HCT116 (cell line): ENCODE measurements around the gene SP4. TPM values are rescaled to one million over a fixed set of nuclear protein-coding genes. Genes with fewer than 3 reads are reported as not detected.

Experiments
- ATAC-seq: fragments of 200-7000 bp; cut with Tn5 transposase; 2 replicates; pipeline ENCODE4 v1.9.1; 2020; ENCODE audit warnings: mild to moderate bottlenecking, moderate library complexity
- BruUV-seq: library from RNA; stranded (reverse); fragments of 400-500 nt; replicated peaks from 2 replicates; lab custom pipeline; 2021; lab: Mats Ljungman, UMichigan
- CTCF ChIA-PET: fragments of 300-600 bp; sonication (Branson Sonifier 250); formaldehyde crosslinking; loops from one replicate; lab custom pipeline; 2021; ENCODE audit warnings: antibody characterized with exemption; lab: Charles Lee
- POLR2A ChIA-PET: fragments of 300-600, 350-600 bp; sonication (Branson Sonifier 250); formaldehyde crosslinking; loops from one replicate; lab custom pipeline; 2021; ENCODE audit warnings: antibody characterized with exemption; lab: Charles Lee
- RAD21 ChIA-PET, 2 experiments: fragments of 300-600 bp; sonication (Branson Sonifier 250); formaldehyde crosslinking; loops; one replicate each; lab custom pipeline; 2023; ENCODE audit warnings: low total read pairs in 2 of 2; ENCODE audit not compliant: uncharacterized antibody in 2 of 2, unreplicated experiment in 2 of 2, low non-redundant PET in 1 of 2; lab: Charles Lee
- DNase-seq: peaks from one replicate; pipeline ENCODE4 v3.0.0-alpha.2; 2010; ENCODE audit warnings: low read depth, low spot score
- H2AFZ ChIP-seq: fragments of 200-600 bp; shearing (Covaris generic), sonication (generic); 2 replicates; pipeline ENCODE4 v1.6.1; 2017; ENCODE audit warnings: low read depth, mixed run types, mixed read lengths, antibody characterized with exemption, low read length; ENCODE audit not compliant: poor library complexity, severe bottlenecking
- H3K27ac ChIP-seq: 2 replicates; pipeline ENCODE4 v1.5.1; 2012; ENCODE audit warnings: low read depth, low read length
- H3K27me3 ChIP-seq: fragments of 200-600 bp; sonication (generic); 2 replicates; pipeline ENCODE4 v1.6.1; 2016; ENCODE audit warnings: mixed run types, low read length, mixed read lengths; ENCODE audit not compliant: insufficient read depth
- H3K36me3 ChIP-seq, 2 experiments: fragments of 200-500 bp in 1 of 2; fragments of 200-600 bp in 1 of 2; sonication (Bioruptor generic) in 1 of 2; sonication (generic) in 1 of 2; 2 replicates each; pipeline versions ENCODE4 v1.5.1 to v1.6.1; 2014 to 2016; ENCODE audit warnings: low read length in 2 of 2, inconsistent platforms in 1 of 2, mixed read lengths in 1 of 2, mixed run types in 1 of 2; ENCODE audit not compliant: insufficient read depth in 2 of 2, control insufficient read depth in 1 of 2
- H3K4me1 ChIP-seq, 2 experiments: fragments of 200-600 bp in 1 of 2; sonication (generic) in 1 of 2; 2 replicates each; pipeline versions ENCODE4 v1.5.1 to v1.6.1; 2012 to 2017; ENCODE audit warnings: low read length in 2 of 2, inconsistent platforms in 1 of 2, mild to moderate bottlenecking in 1 of 2, mixed read lengths in 1 of 2, mixed run types in 1 of 2, moderate library complexity in 1 of 2; ENCODE audit not compliant: insufficient read depth in 2 of 2, control insufficient read depth in 1 of 2
- H3K4me2 ChIP-seq: fragments of 200-600 bp; sonication (generic); 2 replicates; pipeline ENCODE4 v1.6.1; 2017; ENCODE audit warnings: mixed run types, low read length, mixed read lengths
- H3K4me3 ChIP-seq, 2 experiments: fragments of 200-600 bp in 1 of 2; sonication (generic) in 1 of 2; replicated peaks in 1 of 2; 2 replicates each; pipeline ENCODE4 v1.5.1; 2011 to 2016; ENCODE audit warnings: low read length in 2 of 2, control low read depth in 1 of 2, low read depth in 1 of 2, mild to moderate bottlenecking in 1 of 2, mixed read lengths in 1 of 2, mixed run types in 1 of 2
- H3K79me2 ChIP-seq: fragments of 200-600 bp; sonication (generic); 2 replicates; pipeline ENCODE4 v1.6.1; 2017; ENCODE audit warnings: mild to moderate bottlenecking, mixed run types, low read length, moderate library complexity, mixed read lengths; ENCODE audit not compliant: insufficient read depth
- H3K9ac ChIP-seq: fragments of 200-600 bp; sonication (generic); 2 replicates; pipeline ENCODE4 v1.6.1; 2016; ENCODE audit warnings: low read length, mixed read lengths
- H3K9me2 ChIP-seq: fragments of 200-600 bp; sonication (generic), shearing (Covaris generic); 2 replicates; pipeline ENCODE4 v1.6.1; 2017; ENCODE audit warnings: mixed run types, mild to moderate bottlenecking, moderate library complexity; ENCODE audit not compliant: insufficient read depth
- H3K9me3 ChIP-seq, 2 experiments: fragments of 200-500 bp in 1 of 2; fragments of 200-600 bp in 1 of 2; sonication (Bioruptor generic) in 1 of 2; sonication (generic) in 1 of 2; 2 replicates each; pipeline ENCODE4 v1.6.1; 2014 to 2017; ENCODE audit warnings: low read length in 2 of 2, mixed read lengths in 2 of 2, inconsistent platforms in 1 of 2, low read depth in 1 of 2, mild to moderate bottlenecking in 1 of 2, mixed run types in 1 of 2, moderate library complexity in 1 of 2; ENCODE audit not compliant: control insufficient read depth in 1 of 2, insufficient read depth in 1 of 2
- H4K20me1 ChIP-seq: fragments of 200-600 bp; sonication (generic), shearing (Covaris generic); 2 replicates; pipeline ENCODE4 v1.6.1; 2017; ENCODE audit warnings: mixed run types, mild to moderate bottlenecking, moderate library complexity; ENCODE audit not compliant: insufficient read depth
- CBX3 ChIP-seq: IDR thresholded peaks from 2 replicates; pipeline ENCODE4 v1.6.1; 2012; ENCODE audit warnings: low read depth
- CEBPB ChIP-seq: IDR thresholded peaks from 2 replicates; pipeline ENCODE4 v1.6.1; 2012; ENCODE audit warnings: low read depth
- EGR1 ChIP-seq: IDR thresholded peaks from 2 replicates; pipeline ENCODE4 v1.6.1; 2012; ENCODE audit warnings: low read depth
- EZH2 ChIP-seq: fragments of 200-600 bp; sonication (generic); IDR thresholded peaks from 2 replicates; pipeline ENCODE4 v1.6.1; 2017; ENCODE audit warnings: antibody characterized with exemption, mixed run types
- EZH2phosphoT487 ChIP-seq: fragments of 200-600 bp; IDR thresholded peaks from 2 replicates; pipeline ENCODE4 v1.6.1; 2018; ENCODE audit warnings: antibody characterized with exemption, borderline replicate concordance
- FOSL1 ChIP-seq: IDR thresholded peaks from 2 replicates; pipeline ENCODE4 v1.6.1; 2012; ENCODE audit warnings: low read depth
- JUND ChIP-seq: IDR thresholded peaks from 2 replicates; pipeline ENCODE4 v1.6.1; 2012
- POLR2AphosphoS5 ChIP-seq: IDR thresholded peaks from 2 replicates; pipeline ENCODE4 v1.6.1; 2011; ENCODE audit warnings: mild to moderate bottlenecking, low read depth, low read length, moderate library complexity
- SP1 ChIP-seq: IDR thresholded peaks from 2 replicates; pipeline ENCODE4 v1.6.1; 2012; ENCODE audit warnings: low read depth
- SRF ChIP-seq: IDR thresholded peaks from 2 replicates; pipeline ENCODE4 v1.6.1; 2012; ENCODE audit warnings: low read depth
- TCF7L2 ChIP-seq: IDR thresholded peaks from 2 replicates; pipeline ENCODE4 v1.7.0; 2011; ENCODE audit warnings: borderline replicate concordance, inconsistent platforms; ENCODE audit not compliant: insufficient read depth, insufficient read length; ENCODE audit errors: extremely low read depth
- ZFX ChIP-seq: fragments of 450-650 bp; IDR thresholded peaks from 2 replicates; pipeline ENCODE4 v1.6.1; 2017
- ZNF274 ChIP-seq: fragments of 200-500 bp; sonication (Bioruptor generic); IDR thresholded peaks from 2 replicates; pipeline ENCODE4 v1.6.1; 2014; ENCODE audit warnings: mild to moderate bottlenecking, low read depth, low read length, inconsistent platforms
- intact Hi-C: fragments of 100-400 bp; cut with micrococcal nuclease; formaldehyde crosslinking; loops from 2 replicates; pipeline ENCODE4 v1.10.0; 2022
- total RNA-seq: library from RNA; stranded (reverse); gene quantifications from one replicate; pipeline ENCODE4 v1.2.1, GENCODE V29; 2021; ENCODE audit not compliant: unreplicated experiment
- TF ChIP-seq, protein P1 (sequence below): IDR thresholded peaks from 2 replicates; pipeline ENCODE4 v1.6.1; 2012
- TF ChIP-seq, protein P2 (sequence below): IDR thresholded peaks from 2 replicates; pipeline ENCODE4 v1.6.1; 2012
- TF ChIP-seq, protein P3 (sequence below): IDR thresholded peaks from 2 replicates; pipeline ENCODE4 v1.6.1; 2012; ENCODE audit warnings: low read depth

Gene SP4
- total RNA-seq, 1 experiment from 2014 or later: 7.6 TPM

DNA sequence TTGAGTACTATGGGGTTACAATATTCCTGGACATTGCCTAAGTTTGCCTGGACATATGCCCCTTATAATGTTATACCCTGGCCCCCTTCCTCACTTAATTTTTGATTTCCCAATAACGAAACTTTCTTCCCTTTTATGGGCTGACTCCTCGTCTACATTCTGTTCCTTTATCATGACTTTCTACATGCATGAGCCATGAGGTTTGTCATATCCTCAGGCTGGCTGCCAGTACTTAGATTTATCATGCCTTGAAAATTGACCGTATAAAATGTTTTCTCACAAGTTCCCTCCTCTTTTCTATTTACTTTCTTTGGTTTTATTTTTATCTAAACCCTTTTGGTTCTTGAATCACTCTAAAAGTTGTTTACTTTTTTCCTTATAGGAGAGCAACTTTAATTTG, 119.6 kb downstream of the SP4 start:
- POLR2A ChIA-PET: no interaction called here
- intact Hi-C loops: no loop called here
- Histone ChIP-seq H3K9ac (no peak overlapping the region), H2AFZ (no peak overlapping the region), H3K4me2 (no peak overlapping the region), H4K20me1 (no peaks in the 10 kb centered on the region), H3K4me1 (peaks cover 4 to 6% of the 10 kb centered on the region in 2 experiments; a peak in 2 of 4 replicates), H3K27ac (no peak overlapping the region), H3K9me2 (no peaks in the 10 kb centered on the region), H3K36me3 (no peaks in the 10 kb centered on the region), H3K4me3 (no peak overlapping the region), H3K9me3 (no peaks in the 10 kb centered on the region), H3K79me2 (no peaks in the 10 kb centered on the region), H3K27me3 (no peaks in the 10 kb centered on the region)
- DNase-seq (no peak), ATAC-seq (no peak)
- RAD21 ChIA-PET: no interaction called here
- CTCF ChIA-PET: no interaction called here
- no TSS peak for BruUV-seq
- TF ChIP-seq JUND (no peak), ZNF274 (no peak)
- TF ChIP-seq, protein P1, sequence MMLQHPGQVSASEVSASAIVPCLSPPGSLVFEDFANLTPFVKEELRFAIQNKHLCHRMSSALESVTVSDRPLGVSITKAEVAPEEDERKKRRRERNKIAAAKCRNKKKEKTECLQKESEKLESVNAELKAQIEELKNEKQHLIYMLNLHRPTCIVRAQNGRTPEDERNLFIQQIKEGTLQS: no peak

DNA sequence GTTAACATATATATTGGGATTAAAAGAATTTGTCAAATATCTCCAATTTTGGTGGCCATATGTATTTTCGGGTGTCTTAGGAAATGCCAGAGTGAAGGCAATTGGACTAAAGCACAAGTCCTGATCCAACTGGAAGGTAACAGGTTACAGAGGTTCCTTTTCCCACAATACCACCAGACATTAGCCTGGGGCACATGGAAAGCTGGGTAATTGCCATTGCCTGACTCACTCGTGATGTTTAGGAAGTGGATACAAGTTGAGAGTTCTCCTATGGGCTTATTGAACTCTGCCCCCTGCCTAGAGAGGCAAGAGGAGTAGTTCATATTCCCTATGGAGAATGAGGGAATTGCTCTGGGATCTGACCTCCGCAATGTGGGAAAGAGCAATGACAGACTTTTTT, 120.6 kb downstream of the SP4 start:
- no peak overlapping the region for H3K4me3 ChIP-seq
- H3K9me3 ChIP-seq: no peaks in the 10 kb centered on the region
- TF ChIP-seq ZFX (no peak), EZH2phosphoT487 (no peak), FOSL1 (no peak), CBX3 (no peak), JUND (no peak), SP1 (no peak), SRF (no peak), TCF7L2 (no peak), CEBPB (no peak), EGR1 (no peak), ZNF274 (no peak), POLR2AphosphoS5 (no peak), EZH2 (no peak)
- TF ChIP-seq, protein P1: no peak
- TF ChIP-seq, protein P2, sequence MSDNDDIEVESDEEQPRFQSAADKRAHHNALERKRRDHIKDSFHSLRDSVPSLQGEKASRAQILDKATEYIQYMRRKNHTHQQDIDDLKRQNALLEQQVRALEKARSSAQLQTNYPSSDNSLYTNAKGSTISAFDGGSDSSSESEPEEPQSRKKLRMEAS: no peak
- TF ChIP-seq, protein P3, sequence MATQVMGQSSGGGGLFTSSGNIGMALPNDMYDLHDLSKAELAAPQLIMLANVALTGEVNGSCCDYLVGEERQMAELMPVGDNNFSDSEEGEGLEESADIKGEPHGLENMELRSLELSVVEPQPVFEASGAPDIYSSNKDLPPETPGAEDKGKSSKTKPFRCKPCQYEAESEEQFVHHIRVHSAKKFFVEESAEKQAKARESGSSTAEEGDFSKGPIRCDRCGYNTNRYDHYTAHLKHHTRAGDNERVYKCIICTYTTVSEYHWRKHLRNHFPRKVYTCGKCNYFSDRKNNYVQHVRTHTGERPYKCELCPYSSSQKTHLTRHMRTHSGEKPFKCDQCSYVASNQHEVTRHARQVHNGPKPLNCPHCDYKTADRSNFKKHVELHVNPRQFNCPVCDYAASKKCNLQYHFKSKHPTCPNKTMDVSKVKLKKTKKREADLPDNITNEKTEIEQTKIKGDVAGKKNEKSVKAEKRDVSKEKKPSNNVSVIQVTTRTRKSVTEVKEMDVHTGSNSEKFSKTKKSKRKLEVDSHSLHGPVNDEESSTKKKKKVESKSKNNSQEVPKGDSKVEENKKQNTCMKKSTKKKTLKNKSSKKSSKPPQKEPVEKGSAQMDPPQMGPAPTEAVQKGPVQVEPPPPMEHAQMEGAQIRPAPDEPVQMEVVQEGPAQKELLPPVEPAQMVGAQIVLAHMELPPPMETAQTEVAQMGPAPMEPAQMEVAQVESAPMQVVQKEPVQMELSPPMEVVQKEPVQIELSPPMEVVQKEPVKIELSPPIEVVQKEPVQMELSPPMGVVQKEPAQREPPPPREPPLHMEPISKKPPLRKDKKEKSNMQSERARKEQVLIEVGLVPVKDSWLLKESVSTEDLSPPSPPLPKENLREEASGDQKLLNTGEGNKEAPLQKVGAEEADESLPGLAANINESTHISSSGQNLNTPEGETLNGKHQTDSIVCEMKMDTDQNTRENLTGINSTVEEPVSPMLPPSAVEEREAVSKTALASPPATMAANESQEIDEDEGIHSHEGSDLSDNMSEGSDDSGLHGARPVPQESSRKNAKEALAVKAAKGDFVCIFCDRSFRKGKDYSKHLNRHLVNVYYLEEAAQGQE: no peak
- no TSS peak for BruUV-seq
- peaks cover 4 to 6% of the 10 kb centered on the region in 2 experiments; a peak in 2 of 4 replicates for H3K4me1 ChIP-seq
- H4K20me1 ChIP-seq: no peaks in the 10 kb centered on the region
- no peaks in the 10 kb centered on the region for H3K27me3 ChIP-seq
- ChIA-PET RAD21 (no interaction called here), POLR2A (no interaction called here), CTCF (no interaction called here)
- H3K9ac ChIP-seq: no peak overlapping the region
- H3K4me2 ChIP-seq: no peak overlapping the region
- no peak for ATAC-seq
- H3K27ac ChIP-seq: no peak overlapping the region
- no peak for DNase-seq
- no peaks in the 10 kb centered on the region for H3K9me2 ChIP-seq
- intact Hi-C loops: no loop called here
- no peaks in the 10 kb centered on the region for H3K36me3 ChIP-seq
- H3K79me2 ChIP-seq: no peaks in the 10 kb centered on the region
- no peak overlapping the region for H2AFZ ChIP-seq
